A673 (cell line): ENCODE measurements around the gene PCNT. TPM values are rescaled to one million over a fixed set of nuclear protein-coding genes. Genes with fewer than 3 reads are reported as not detected.

Experiments
- BruUV-seq: library from RNA; stranded (reverse); fragments of 400-500 nt; replicated peaks from 2 replicates; lab custom pipeline; 2021; lab: Mats Ljungman, UMichigan
- CTCF ChIA-PET: fragments of 300-600 bp; sonication (Branson Sonifier 250); formaldehyde crosslinking; loops from one replicate; lab custom pipeline; 2022; ENCODE audit warnings: antibody characterized with exemption; lab: Charles Lee
- POLR2A ChIA-PET: fragments of 300-600 bp; sonication (Branson Sonifier 250); formaldehyde crosslinking; loops from one replicate; lab custom pipeline; 2022; ENCODE audit warnings: antibody characterized with exemption; ENCODE audit not compliant: low non-redundant PET; lab: Charles Lee
- DNase-seq: peaks from one replicate; pipeline ENCODE4 v3.0.0-alpha.2; 2015; ENCODE audit warnings: low spot score
- H3K27ac ChIP-seq: fragments of 200-600 bp; sonication (generic); 2 replicates; pipeline ENCODE4 v1.5.1; 2016; ENCODE audit warnings: mixed run types, low read depth, mild to moderate bottlenecking, mixed read lengths, antibody characterized with exemption, low read length; ENCODE audit not compliant: poor library complexity, severe bottlenecking
- H3K27me3 ChIP-seq: fragments of 200-600 bp; sonication (generic); replicated peaks from 2 replicates; pipeline ENCODE4 v1.6.1; 2017; ENCODE audit warnings: mixed run types, low read depth, mild to moderate bottlenecking, mixed read lengths, antibody characterized with exemption, low read length; ENCODE audit not compliant: insufficient read depth, poor library complexity
- H3K36me3 ChIP-seq: fragments of 200-600 bp; sonication (generic); 2 replicates; pipeline ENCODE4 v1.6.1; 2016; ENCODE audit warnings: mixed run types, mild to moderate bottlenecking, mixed read lengths, antibody characterized with exemption, low read length; ENCODE audit not compliant: insufficient read depth, poor library complexity, severe bottlenecking
- H3K4me1 ChIP-seq: fragments of 200-600 bp; sonication (generic); 2 replicates; pipeline ENCODE4 v1.6.1; 2017; ENCODE audit warnings: mixed run types, mild to moderate bottlenecking, mixed read lengths, antibody characterized with exemption, low read length; ENCODE audit not compliant: insufficient read depth, poor library complexity, severe bottlenecking
- H3K4me3 ChIP-seq: fragments of 200-600 bp; sonication (generic); 2 replicates; pipeline ENCODE4 v1.5.1; 2016; ENCODE audit warnings: low read depth, mixed run types, mild to moderate bottlenecking, mixed read lengths, low read length; ENCODE audit not compliant: poor library complexity, severe bottlenecking
- H3K9me3 ChIP-seq: fragments of 200-600 bp; sonication (generic); 2 replicates; pipeline ENCODE4 v1.6.1; 2016; ENCODE audit warnings: mixed run types, low read depth, mild to moderate bottlenecking, mixed read lengths, antibody characterized with exemption, low read length; ENCODE audit not compliant: poor library complexity, severe bottlenecking
- CTCF ChIP-seq: fragments of 300-800, 200-600 bp; sonication (generic); conservative IDR thresholded peaks from 2 replicates; pipeline ENCODE4 v1.5.1; 2017; ENCODE audit warnings: low read depth, mild to moderate bottlenecking, antibody characterized with exemption, low read length, moderate library complexity, mixed read lengths
- EZH2 ChIP-seq: fragments of 200-600 bp; sonication (generic); IDR thresholded peaks from 2 replicates; pipeline ENCODE4 v1.6.1; 2017; ENCODE audit warnings: borderline replicate concordance, low read depth, mild to moderate bottlenecking, mixed read lengths, antibody characterized with exemption, low read length; ENCODE audit not compliant: poor library complexity, severe bottlenecking
- intact Hi-C: fragments of 100-400 bp; cut with micrococcal nuclease; formaldehyde crosslinking; loops from one replicate; pipeline ENCODE4 v1.10.0; 2022; ENCODE audit not compliant: unreplicated experiment
- total RNA-seq: library from RNA; stranded (reverse); gene quantifications from 2 replicates; pipeline ENCODE4 v1.2.3, GENCODE V29; 2021

Gene PCNT
- total RNA-seq, 1 experiment from 2014 or later = 66.4 TPM

- TF ChIP-seq CTCF (no peak), EZH2 (no peak)
- ChIA-PET CTCF (no interaction called here), POLR2A (no interaction called here)
- BruUV-seq = no TSS peak
- Histone ChIP-seq H3K4me1 (no peaks in the 10 kb centered on the region), H3K27ac (no peak overlapping the region), H3K27me3 (no peaks in the 10 kb centered on the region), H3K4me3 (no peak overlapping the region), H3K9me3 (no peaks in the 10 kb centered on the region), H3K36me3 (peaks cover 23% of the 10 kb centered on the region)
- intact Hi-C loops = no loop called here
- no peak for DNase-seq
Measured at GRCh38 chr21:46420241-46421190, 96.6 kb downstream of the PCNT start.

GRCh38 chr21:46421191-46421750 lies 97.3 kb downstream of the PCNT start:
- H3K9me3 ChIP-seq = no peaks in the 10 kb centered on the region
- no peaks in the 10 kb centered on the region for H3K27me3 ChIP-seq
- no peak; the same call in 1 of the 2 replicates for TF ChIP-seq CTCF
- TF ChIP-seq EZH2 = no peak
- CTCF ChIA-PET = no interaction called here
- H3K4me1 ChIP-seq = no peaks in the 10 kb centered on the region
- intact Hi-C loops = no loop called here
- no peak for DNase-seq
- POLR2A ChIA-PET = no interaction called here
- no peak overlapping the region for H3K4me3 ChIP-seq
- peaks cover 23% of the 10 kb centered on the region for H3K36me3 ChIP-seq
- BruUV-seq = no TSS peak
- no peak overlapping the region for H3K27ac ChIP-seq

GRCh38 chr21:46421756-46422555 lies 98.0 kb downstream of the PCNT start:
- intact Hi-C loops = no loop called here
- Histone ChIP-seq H3K9me3 (no peaks in the 10 kb centered on the region), H3K4me3 (no peak overlapping the region), H3K36me3 (peaks cover 17% of the 10 kb centered on the region), H3K27ac (no peak overlapping the region), H3K27me3 (no peaks in the 10 kb centered on the region), H3K4me1 (no peaks in the 10 kb centered on the region)
- TF ChIP-seq CTCF (no peak), EZH2 (no peak)
- ChIA-PET POLR2A (no interaction called here), CTCF (no interaction called here)
- DNase-seq = no peak
- BruUV-seq = no TSS peak
